Mesenchymal stem cell (in vitro differentiated cells and primary cell): ENCODE measurements around the gene EPHA10.
A peak's percentile ranks its signal among the peaks of the same experiment; 100 is the strongest.

Experiments used
- DNase-seq: peaks from one replicate; pipeline ENCODE4 v3.0.0-alpha.2; 2013
- H2AFZ ChIP-seq: one replicate; pipeline ENCODE4 v1.6.1; 2013; ENCODE audit warnings: low read depth, mild to moderate bottlenecking, control low read depth, inconsistent platforms, low read length, moderate library complexity
- H2AK5ac ChIP-seq: 2 replicates; pipeline ENCODE4 v1.6.1; 2013; ENCODE audit warnings: low read length, moderate library complexity, mild to moderate bottlenecking, inconsistent platforms; ENCODE audit not compliant: severe bottlenecking
- H2BK120ac ChIP-seq: one replicate; pipeline ENCODE4 v1.6.1; 2013; ENCODE audit warnings: low read depth, mild to moderate bottlenecking, inconsistent platforms, low read length, moderate library complexity
- H2BK12ac ChIP-seq, 2 experiments: one replicate each; pipeline ENCODE4 v1.6.1; 2013; ENCODE audit warnings: inconsistent platforms in 2 of 2, low read length in 2 of 2, mild to moderate bottlenecking in 2 of 2, moderate library complexity in 2 of 2, control low read depth in 1 of 2
- H2BK15ac ChIP-seq: one replicate; pipeline ENCODE4 v1.6.1; 2013; ENCODE audit warnings: mild to moderate bottlenecking, low read depth, inconsistent platforms; ENCODE audit not compliant: poor library complexity, severe bottlenecking
- H2BK5ac ChIP-seq: 2 replicates; pipeline ENCODE4 v1.6.1; 2013; ENCODE audit warnings: low read depth, mild to moderate bottlenecking, low read length, control low read depth, inconsistent platforms; ENCODE audit not compliant: poor library complexity, severe bottlenecking
- H3K14ac ChIP-seq, 2 experiments: one replicate each; pipeline ENCODE4 v1.6.1; 2013; ENCODE audit warnings: inconsistent platforms in 2 of 2, low read length in 2 of 2, control low read depth in 1 of 2, mild to moderate bottlenecking in 1 of 2, moderate library complexity in 1 of 2
- H3K18ac ChIP-seq, 2 experiments: one replicate each; pipeline ENCODE4 v1.6.1; 2013; ENCODE audit warnings: inconsistent platforms in 2 of 2, low read length in 2 of 2, control low read depth in 1 of 2, low read depth in 1 of 2, mild to moderate bottlenecking in 1 of 2
- H3K23ac ChIP-seq, 2 experiments: one replicate each; pipeline ENCODE4 v1.6.1; 2013; ENCODE audit warnings: inconsistent platforms in 2 of 2, low read length in 2 of 2, mild to moderate bottlenecking in 2 of 2, moderate library complexity in 2 of 2, control low read depth in 1 of 2
- H3K27ac ChIP-seq: 2 replicates; pipeline ENCODE4 v1.5.1; 2013; ENCODE audit warnings: mild to moderate bottlenecking, moderate library complexity, low read length, control low read depth, inconsistent platforms; ENCODE audit not compliant: poor library complexity, severe bottlenecking
- H3K27me3 ChIP-seq, 2 experiments: 2 replicates each; pipeline versions ENCODE4 v1.6.1 to v1.7.0; 2013; ENCODE audit warnings: low read length in 2 of 2, mild to moderate bottlenecking in 2 of 2, moderate library complexity in 2 of 2, control low read depth in 1 of 2, inconsistent platforms in 1 of 2; ENCODE audit not compliant: control insufficient read depth in 1 of 2, insufficient read depth in 1 of 2
- H3K36me3 ChIP-seq, 2 experiments: 2 replicates each; pipeline versions ENCODE4 v1.6.1 to v1.7.0; 2013; ENCODE audit warnings: low read length in 2 of 2, control low read depth in 1 of 2, inconsistent platforms in 1 of 2, low read depth in 1 of 2, mild to moderate bottlenecking in 1 of 2; ENCODE audit not compliant: insufficient read depth in 2 of 2, control insufficient read depth in 1 of 2
- H3K4ac ChIP-seq, 2 experiments: one replicate each; pipeline ENCODE4 v1.6.1; 2013; ENCODE audit warnings: inconsistent platforms in 2 of 2, low read length in 2 of 2, mild to moderate bottlenecking in 2 of 2, moderate library complexity in 2 of 2, control low read depth in 1 of 2, low read depth in 1 of 2
- H3K4me1 ChIP-seq: 2 replicates; pipeline ENCODE4 v1.6.1; 2013; ENCODE audit warnings: low read depth, low read length, control low read depth; ENCODE audit not compliant: control insufficient read depth, insufficient read depth
- H3K4me2 ChIP-seq: 2 replicates; pipeline ENCODE4 v1.6.1; 2013; ENCODE audit warnings: low read length, mild to moderate bottlenecking, inconsistent platforms; ENCODE audit not compliant: poor library complexity, severe bottlenecking
- H3K4me3 ChIP-seq, 2 experiments: 2 replicates each; pipeline versions ENCODE4 v1.5.1 to v1.7.0; 2013; ENCODE audit warnings: low read length in 2 of 2, mild to moderate bottlenecking in 2 of 2, control low read depth in 1 of 2, low read depth in 1 of 2; ENCODE audit not compliant: insufficient read depth in 1 of 2
- H3K79me1 ChIP-seq: replicated peaks from 2 replicates; pipeline ENCODE4 v1.6.1; 2013; ENCODE audit warnings: mild to moderate bottlenecking, control low read depth, low read length, inconsistent platforms; ENCODE audit not compliant: poor library complexity, severe bottlenecking
- H3K9ac ChIP-seq: 2 replicates; pipeline ENCODE4 v1.7.0; 2013; ENCODE audit warnings: mild to moderate bottlenecking, low read length, moderate library complexity
- H3K9me3 ChIP-seq: 2 replicates; pipeline ENCODE4 v1.7.0; 2013; ENCODE audit warnings: mild to moderate bottlenecking, low read length; ENCODE audit not compliant: control insufficient read depth
- H4K8ac ChIP-seq: one replicate; pipeline ENCODE4 v1.6.1; 2013; ENCODE audit warnings: inconsistent platforms, mild to moderate bottlenecking, low read length, moderate library complexity
- H4K91ac ChIP-seq: one replicate; pipeline ENCODE4 v1.6.1; 2013; ENCODE audit warnings: mild to moderate bottlenecking, low read length, inconsistent platforms
- WGBS: methylation state at CpG from one replicate; pipeline ENCODE4 v1.1.7; 2013; ENCODE audit warnings: mixed read lengths; 5-methylcytosine and 5-hydroxymethylcytosine counted together

The EPHA10 gene

DNA sequence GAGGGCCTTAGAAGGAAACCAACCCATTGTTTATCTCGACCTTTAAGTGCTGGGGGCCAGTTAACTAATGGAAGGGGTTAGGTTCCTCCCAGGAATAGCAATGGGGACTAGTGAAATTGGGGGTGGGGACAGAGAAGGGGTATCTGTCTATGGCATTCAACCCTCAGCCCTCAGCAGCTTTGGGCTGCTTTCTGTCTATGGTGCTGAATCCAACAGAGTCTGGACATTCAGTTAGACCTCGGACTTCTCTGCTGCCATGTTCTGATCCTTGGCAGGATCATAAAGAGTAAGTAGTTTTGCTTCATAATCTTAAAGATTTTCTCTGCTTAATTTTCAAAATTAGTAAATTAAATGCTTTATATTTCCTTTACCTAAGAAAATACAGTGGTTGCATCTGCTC is 2.6 kb upstream of the EPHA10 start:
- Histone ChIP-seq H3K14ac (no peak overlapping the region), H2AFZ (no peak overlapping the region), H4K8ac (no peak overlapping the region), H2BK5ac (no peak overlapping the region), H2BK12ac (no peak overlapping the region), H3K18ac (no peak overlapping the region), H2BK15ac (no peak overlapping the region), H3K79me1 (no peaks in the 10 kb centered on the region), H3K23ac (no peak overlapping the region), H4K91ac (no peak overlapping the region), H3K27me3 (peaks cover 65 to 68% of the 10 kb centered on the region in 2 experiments), H2BK120ac (no peak overlapping the region), H3K4ac (no peak overlapping the region), H3K27ac (no peak overlapping the region), H3K4me1 (peaks cover 3% of the 10 kb centered on the region), H2AK5ac (no peak overlapping the region), H3K4me2 (no peak overlapping the region), H3K4me3 (no peak overlapping the region), H3K9ac (no peak overlapping the region), H3K36me3 (no peaks in the 10 kb centered on the region), H3K9me3 (no peaks in the 10 kb centered on the region)
- no peak for DNase-seq
- 8% methylated on average over 1 of the region's 2 CpGs for WGBS

DNA sequence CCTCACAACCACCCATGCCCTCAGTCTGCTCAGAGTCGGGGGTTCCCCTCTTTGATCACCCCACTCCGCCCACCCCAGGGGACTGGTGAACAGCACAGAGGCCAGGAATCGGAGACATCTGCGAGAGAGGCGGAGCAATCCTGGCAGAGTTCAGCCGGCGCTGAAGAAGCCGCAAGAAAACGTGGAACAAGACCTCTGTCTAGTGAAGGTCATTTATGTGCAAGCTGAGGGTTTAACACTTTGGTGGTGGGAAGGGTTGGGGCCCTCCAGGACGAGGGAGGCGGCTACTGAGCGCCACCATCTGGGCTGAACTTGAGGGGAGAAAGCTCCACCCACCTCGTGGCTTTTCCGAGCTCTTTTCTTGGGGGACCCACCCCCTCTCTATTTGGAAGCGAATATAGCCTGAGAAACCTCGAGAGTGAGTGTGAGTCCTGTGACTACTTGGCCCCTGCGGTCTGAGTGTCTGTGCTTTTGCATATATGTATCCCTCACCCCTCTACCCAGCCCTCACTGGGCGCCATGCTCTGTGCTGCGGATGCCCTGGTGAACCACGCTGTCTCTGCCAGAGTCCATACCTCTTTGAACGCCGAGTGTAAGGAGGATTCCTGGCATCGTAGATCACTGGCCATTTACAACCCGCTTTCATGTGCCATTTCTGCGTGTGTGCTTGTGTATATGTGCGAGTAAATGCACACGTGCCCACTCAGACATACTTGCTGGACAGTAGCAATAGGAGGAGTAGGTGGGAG is 1.2 kb upstream of the EPHA10 start:
- Histone ChIP-seq H3K4ac (no peak overlapping the region), H3K79me1 (no peaks in the 10 kb centered on the region), H3K27me3 (peaks cover 76 to 78% of the 10 kb centered on the region in 2 experiments), H2BK12ac (no peak overlapping the region), H3K27ac (no peak overlapping the region), H3K4me1 (peaks cover 3% of the 10 kb centered on the region), H2BK5ac (no peak overlapping the region), H4K8ac (no peak overlapping the region), H4K91ac (no peak overlapping the region), H3K18ac (no peak overlapping the region), H3K4me3 (no peak overlapping the region), H3K9ac (no peak overlapping the region), H2BK15ac (no peak overlapping the region), H3K36me3 (peaks cover 0 to 3% of the 10 kb centered on the region in 2 experiments), H3K14ac (no peak overlapping the region), H2AFZ (no peak overlapping the region), H3K4me2 (no peak overlapping the region), H2BK120ac (no peak overlapping the region), H3K9me3 (no peaks in the 10 kb centered on the region), H3K23ac (no peak overlapping the region), H2AK5ac (no peak overlapping the region)
- no peak for DNase-seq
- 26% methylated on average over 27 of the region's 27 CpGs for WGBS

DNA sequence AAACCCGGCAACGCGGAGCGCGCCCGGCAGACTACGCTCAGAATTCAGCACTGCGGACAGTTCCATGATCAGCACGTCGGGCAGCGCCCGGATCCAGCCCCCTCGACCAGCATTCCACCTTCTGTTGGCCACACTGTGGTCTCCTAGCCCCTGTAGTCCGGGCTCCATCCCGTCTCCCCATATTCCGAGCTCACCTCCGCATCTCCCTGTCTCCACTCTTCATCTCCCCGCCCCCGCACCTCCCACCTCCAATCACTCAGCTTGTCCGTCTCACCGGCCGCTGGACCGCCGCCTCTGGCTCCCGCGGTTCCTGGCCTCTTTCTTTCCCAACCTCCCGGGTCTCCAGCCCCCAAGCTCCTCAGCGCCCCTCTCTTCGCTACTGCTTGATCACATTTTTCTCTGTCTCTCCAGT is 500 bp downstream of the EPHA10 start:
- Histone ChIP-seq H4K8ac (no peak overlapping the region), H2BK5ac (no peak overlapping the region)
- 9% methylated on average over 29 of the region's 29 CpGs for WGBS

DNA sequence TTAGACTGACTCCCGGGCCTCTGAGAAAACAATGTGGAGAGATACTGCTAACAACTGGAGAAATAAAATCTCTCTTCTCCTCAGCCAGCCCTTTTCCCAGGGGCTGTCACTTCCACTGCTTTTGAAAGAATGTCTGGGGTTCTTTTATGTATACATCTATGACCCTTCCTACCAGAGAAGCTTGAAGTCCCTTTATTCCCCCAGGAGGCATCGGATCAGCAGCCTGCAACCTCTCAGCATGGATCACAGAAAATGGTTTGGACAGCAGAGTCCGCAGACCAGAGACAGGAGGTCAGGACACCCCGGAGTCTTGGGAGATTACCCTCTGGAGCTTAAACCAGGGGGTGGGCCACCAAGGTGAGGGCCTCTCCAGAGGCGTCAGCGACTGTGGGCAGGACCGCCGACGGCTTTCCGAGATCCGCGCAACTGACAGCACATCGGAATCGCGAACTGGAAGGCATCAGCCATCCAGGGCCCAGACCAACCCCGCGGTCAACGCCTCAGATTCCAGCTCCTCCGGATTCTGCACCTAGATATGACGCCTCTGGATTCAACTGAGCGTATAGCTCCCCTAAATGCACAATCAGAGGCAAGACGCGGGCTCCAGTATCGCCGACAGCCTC is 1.0 kb downstream of the EPHA10 start:
- Histone ChIP-seq H3K27me3 (peaks cover 85 to 86% of the 10 kb centered on the region in 2 experiments), H2BK5ac (no peak overlapping the region), H2BK120ac (no peak overlapping the region), H3K4me2 (no peak overlapping the region), H3K14ac (no peak overlapping the region), H2AK5ac (no peak overlapping the region), H3K36me3 (peaks cover 0 to 3% of the 10 kb centered on the region in 2 experiments), H3K27ac (no peak overlapping the region), H4K91ac (no peak overlapping the region), H3K9me3 (no peaks in the 10 kb centered on the region), H2BK15ac (no peak overlapping the region), H4K8ac (no peak overlapping the region), H3K18ac (no peak overlapping the region), H3K4ac (no peak overlapping the region), H3K4me1 (peaks cover 3% of the 10 kb centered on the region), H3K9ac (no peak overlapping the region), H3K79me1 (no peaks in the 10 kb centered on the region), H2BK12ac (no peak overlapping the region), H3K23ac (peak overlapping the region in 1 of 2 experiments; percentile 9), H3K4me3 (no peak overlapping the region), H2AFZ (no peak overlapping the region)
- DNase-seq, result no peak
- 37% methylated on average over 24 of the region's 25 CpGs for WGBS

More for the DNA sequence above, 500 bp downstream of the EPHA10 start:
- H2BK120ac ChIP-seq, result no peak overlapping the region
- H2AFZ ChIP-seq, result no peak overlapping the region
- no peak overlapping the region for H3K4me2 ChIP-seq
- peaks cover 0 to 3% of the 10 kb centered on the region in 2 experiments for H3K36me3 ChIP-seq
- H3K18ac ChIP-seq, result no peak overlapping the region
- DNase-seq, result peak; percentile 43
- H2BK15ac ChIP-seq, result no peak overlapping the region
- H3K27me3 ChIP-seq, result peaks cover 82 to 84% of the 10 kb centered on the region in 2 experiments
- H4K91ac ChIP-seq, result no peak overlapping the region
- no peak overlapping the region for H3K23ac ChIP-seq
- no peak overlapping the region for H3K9ac ChIP-seq
- H3K4me3 ChIP-seq, result no peak overlapping the region
- H3K14ac ChIP-seq, result no peak overlapping the region
- H2BK12ac ChIP-seq, result no peak overlapping the region
- no peaks in the 10 kb centered on the region for H3K79me1 ChIP-seq
- no peak overlapping the region for H3K4ac ChIP-seq
- no peaks in the 10 kb centered on the region for H3K9me3 ChIP-seq
- H3K27ac ChIP-seq, result no peak overlapping the region
- H3K4me1 ChIP-seq, result peaks cover 3% of the 10 kb centered on the region
- no peak overlapping the region for H2AK5ac ChIP-seq
